NCI-H1417 (cell line): ENCODE measurements around the gene AGO4.

Experiments
- DNase-seq, 3 experiments: peaks; one replicate each; lab custom pipeline; 2025; lab: John Stamatoyannopoulos, UW

The AGO4 gene

DNA sequence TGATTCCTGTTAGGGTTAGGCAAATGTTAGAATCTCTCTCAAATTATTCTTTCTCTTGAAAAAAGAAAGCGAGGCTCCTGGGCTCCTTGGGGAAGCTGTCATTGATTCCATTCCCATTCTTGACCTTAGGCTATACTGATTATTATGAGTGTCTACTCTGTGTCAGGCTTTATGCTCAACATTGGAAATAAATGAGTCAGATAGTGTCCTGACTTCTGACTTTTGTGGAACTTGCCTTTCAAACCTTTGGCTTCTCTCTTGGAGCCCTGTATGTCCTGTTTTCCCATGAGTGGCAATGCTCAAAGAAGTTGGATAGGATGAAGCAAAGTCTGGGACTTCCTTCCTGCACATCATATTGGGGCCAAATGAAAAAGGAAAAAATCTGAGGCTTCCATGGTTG lies 86.8 kb downstream of the AGO4 start:
- no peak for DNase-seq

DNA sequence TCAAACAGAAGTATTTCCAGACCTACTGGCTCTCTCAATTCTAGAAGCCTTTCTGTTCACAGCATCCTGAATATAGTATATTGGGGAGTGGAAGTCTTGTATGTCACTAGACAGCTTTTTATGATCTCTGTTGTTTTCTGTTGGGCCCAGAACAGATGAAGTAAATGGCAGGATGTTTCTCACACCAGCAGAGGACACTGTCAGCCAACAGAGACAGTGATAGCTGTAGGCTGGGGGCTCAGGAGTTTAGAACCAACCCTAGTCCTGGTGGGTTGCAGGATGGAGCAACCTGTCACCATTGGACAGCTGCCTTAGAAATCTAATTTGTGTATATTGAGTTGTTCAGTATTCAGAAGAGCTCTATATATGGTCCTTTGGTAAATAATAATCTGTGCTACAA lies 92.1 kb downstream of the AGO4 start:
- no peak for DNase-seq

DNA sequence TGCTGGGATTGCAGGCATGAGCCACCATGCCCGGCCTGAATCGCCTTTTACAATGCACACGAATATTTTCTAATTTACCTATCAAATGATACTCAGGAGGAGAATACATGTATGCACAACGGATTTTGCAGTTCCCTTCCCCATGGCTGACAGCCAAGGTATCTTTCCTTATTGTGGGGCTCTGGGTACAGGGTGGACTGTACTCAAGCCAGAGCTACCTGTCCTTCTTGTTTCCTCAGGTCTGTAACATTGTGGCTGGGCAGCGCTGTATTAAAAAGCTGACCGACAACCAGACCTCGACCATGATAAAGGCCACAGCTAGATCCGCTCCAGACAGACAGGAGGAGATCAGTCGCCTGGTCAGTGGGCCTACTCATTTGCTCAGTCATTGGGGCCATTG lies 93.4 kb downstream of the AGO4 start:
- DNase-seq = no peak

DNA sequence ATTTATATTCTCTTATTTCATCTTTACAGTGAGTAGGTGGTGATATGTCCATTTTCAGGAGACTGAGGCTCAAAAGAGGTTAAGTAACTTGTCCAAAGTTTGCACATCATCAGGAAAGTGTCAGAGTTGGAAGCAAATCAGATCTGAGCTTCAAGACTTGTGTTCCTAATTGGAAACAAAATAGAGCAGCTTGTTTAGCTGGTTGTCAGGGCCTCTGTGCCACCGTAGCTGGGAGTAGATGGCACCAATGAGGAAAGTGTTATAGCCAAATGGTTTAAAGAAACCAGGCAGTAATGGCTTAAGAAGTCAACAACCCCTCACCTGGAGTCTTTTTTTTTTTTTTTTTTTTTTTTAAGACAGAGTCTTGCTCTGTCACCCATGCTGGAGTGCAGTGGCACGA lies 94.9 kb downstream of the AGO4 start:
- no peak for DNase-seq
